Measurements from ENCODE around the gene TOP1.

The TOP1 gene

GRCh38 chr20:41167481-41168253, 139.0 kb downstream of the TOP1 start:
- no peak for DNase-seq (ENCODE audit: low read depth)
- no peak for TF ChIP-seq CTCF (IDR thresholded peaks at IDR 0.05; ENCODE audit: low read depth, low read length, missing control alignments)
- no peak overlapping the region for H3K4me3 ChIP-seq (ENCODE audit: low read depth, low read length)

GRCh38 chr20:41168281-41169161, 139.9 kb downstream of the TOP1 start:
- TF ChIP-seq CTCF (IDR thresholded peaks at IDR 0.05; ENCODE audit: low read depth, low read length, missing control alignments) = no peak
- no peak overlapping the region for H3K4me3 ChIP-seq (ENCODE audit: low read depth, low read length)
- DNase-seq (ENCODE audit: low read depth) = no peak

GRCh38 chr20:41169162-41169690, 140.6 kb downstream of the TOP1 start:
- DNase-seq (ENCODE audit: low read depth) = no peak

GRCh38 chr20:41169791-41170351, 141.2 kb downstream of the TOP1 start:
- TF ChIP-seq CTCF (IDR thresholded peaks at IDR 0.05; ENCODE audit: low read depth, low read length, missing control alignments) = no peak
- no peak for DNase-seq (ENCODE audit: low read depth)
- H3K4me3 ChIP-seq (ENCODE audit: low read depth, low read length) = no peak overlapping the region

More at GRCh38 chr20:41169162-41169690, 140.6 kb downstream of the TOP1 start:
- TF ChIP-seq CTCF (IDR thresholded peaks at IDR 0.05; ENCODE audit: low read depth, low read length, missing control alignments) = no peak
- H3K4me3 ChIP-seq (ENCODE audit: low read depth, low read length) = no peak overlapping the region

GRCh38 chr20:41170386-41171105, 141.9 kb downstream of the TOP1 start:
- no peak for DNase-seq (ENCODE audit: low read depth)
- no peak overlapping the region for H3K4me3 ChIP-seq (ENCODE audit: low read depth, low read length)
- TF ChIP-seq CTCF (IDR thresholded peaks at IDR 0.05; ENCODE audit: low read depth, low read length, missing control alignments) = no peak

- no peak for DNase-seq (ENCODE audit: low read depth)
- no peak for TF ChIP-seq CTCF (IDR thresholded peaks at IDR 0.05; ENCODE audit: low read depth, low read length, missing control alignments)
Observed at GRCh38 chr20:41171736-41172295, 143.2 kb downstream of the TOP1 start.

More at GRCh38 chr20:41171736-41172295, 143.2 kb downstream of the TOP1 start:
- H3K4me3 ChIP-seq (ENCODE audit: low read depth, low read length) = no peak overlapping the region
